Measurements from ENCODE around the gene ARRDC3.
"Not testable (repeated sequence)": the region's sequence is repeated elsewhere in the genome, so short reads cannot be mapped to it uniquely, and the experiment has no call there.

Gene ARRDC3

GRCh38 chr5:91383027-91383955 lies at the start of gene ARRDC3:
ARRDC3 (minus strand) TSS chr5:91383317; CDS start chr5:91383092, 225 bp downstream.
- peak; percentile 93 for DNase-seq (ENCODE audit: low read depth)

GRCh38 chr5:91430949-91431348 lies 47.8 kb upstream of the ARRDC3 start:
- DNase-seq (ENCODE audit: low read depth): no peak

GRCh38 chr5:91424638-91425436 lies 41.7 kb upstream of the ARRDC3 start:
- DNase-seq (ENCODE audit: low read depth): no peak

GRCh38 chr5:91423871-91424270 lies 40.8 kb upstream of the ARRDC3 start:
- no peak for DNase-seq (ENCODE audit: low read depth)

GRCh38 chr5:91420879-91421278 lies 37.8 kb upstream of the ARRDC3 start:
- no peak for DNase-seq (ENCODE audit: low read depth)

GRCh38 chr5:91419571-91420537 lies 36.7 kb upstream of the ARRDC3 start:
- DNase-seq (ENCODE audit: low read depth): peak; percentile 53

GRCh38 chr5:91419136-91419535 lies 36.0 kb upstream of the ARRDC3 start:
- no peak for DNase-seq (ENCODE audit: low read depth)

- DNase-seq (ENCODE audit: low read depth): no peak
Measured at GRCh38 chr5:91418158-91418557, 35.0 kb upstream of the ARRDC3 start.

GRCh38 chr5:91417219-91417618 lies 34.1 kb upstream of the ARRDC3 start:
- DNase-seq (ENCODE audit: low read depth): no peak

- DNase-seq (ENCODE audit: low read depth): no peak
Measured at GRCh38 chr5:91416491-91416890, 33.4 kb upstream of the ARRDC3 start.

- no peak for DNase-seq (ENCODE audit: low read depth)
Measured at GRCh38 chr5:91409304-91409703, 26.2 kb upstream of the ARRDC3 start.

GRCh38 chr5:91408710-91409109 lies 25.6 kb upstream of the ARRDC3 start:
- no peak for DNase-seq (ENCODE audit: low read depth)

GRCh38 chr5:91407204-91407603 lies 24.1 kb upstream of the ARRDC3 start:
- DNase-seq (ENCODE audit: low read depth): no peak

- DNase-seq (ENCODE audit: low read depth): no peak
Measured at GRCh38 chr5:91403438-91403837, 20.3 kb upstream of the ARRDC3 start.

- DNase-seq (ENCODE audit: low read depth): no peak
Measured at GRCh38 chr5:91401175-91401574, 18.1 kb upstream of the ARRDC3 start.

- DNase-seq (ENCODE audit: low read depth): no peak
Measured at GRCh38 chr5:91397791-91398190, 14.7 kb upstream of the ARRDC3 start.

GRCh38 chr5:91390268-91390667 lies 7.2 kb upstream of the ARRDC3 start:
- no peak for DNase-seq (ENCODE audit: low read depth)

- not testable (repeated sequence) for DNase-seq (ENCODE audit: low read depth)
Measured at GRCh38 chr5:91389555-91389954, 6.4 kb upstream of the ARRDC3 start.

- no peak for DNase-seq (ENCODE audit: low read depth)
Measured at GRCh38 chr5:91388362-91388761, 5.2 kb upstream of the ARRDC3 start.

GRCh38 chr5:91386120-91386519 lies 3.0 kb upstream of the ARRDC3 start:
- DNase-seq (ENCODE audit: low read depth): no peak

GRCh38 chr5:91385596-91385995 lies 2.5 kb upstream of the ARRDC3 start:
- not testable (repeated sequence) for DNase-seq (ENCODE audit: low read depth)

Data from stimulated activated CD8-positive, alpha-beta memory T cell treated with anti-CD3 and anti-CD28 coated beads, Interleukin-7, amount 100 ng/mL, for 24 hours (primary cell).